Esophagus muscularis mucosa (tissue), 4 donors: ENCODE measurements around the gene CDC40.

Source experiments
- CTCF ChIP-seq, 3 experiments: fragments of 200-600 bp in 2 of 3; fragments of 450-650 bp in 1 of 3; sonication (generic) in 2 of 3; IDR thresholded peaks; one replicate each; pipeline ENCODE4 v1.5.1; 2017 to 2019; ENCODE audit warnings: antibody characterized with exemption in 3 of 3, mild to moderate bottlenecking in 2 of 3, moderate library complexity in 1 of 3
- EP300 ChIP-seq: sonication (generic); formaldehyde crosslinking; IDR thresholded peaks from one replicate; pipeline ENCODE4 v1.6.1; 2017; ENCODE audit warnings: antibody characterized with exemption
- POLR2A ChIP-seq: fragments of 450-650 bp; IDR thresholded peaks from one replicate; pipeline ENCODE4 v1.6.1; 2017; ENCODE audit warnings: antibody characterized with exemption, moderate library complexity, mild to moderate bottlenecking, low read depth
- POLR2AphosphoS5 ChIP-seq, 2 donors: sonication (generic); formaldehyde crosslinking; IDR thresholded peaks; one replicate each; pipeline ENCODE4 v1.6.1; 2017; ENCODE audit warnings: antibody characterized with exemption in 2 of 2

DNA sequence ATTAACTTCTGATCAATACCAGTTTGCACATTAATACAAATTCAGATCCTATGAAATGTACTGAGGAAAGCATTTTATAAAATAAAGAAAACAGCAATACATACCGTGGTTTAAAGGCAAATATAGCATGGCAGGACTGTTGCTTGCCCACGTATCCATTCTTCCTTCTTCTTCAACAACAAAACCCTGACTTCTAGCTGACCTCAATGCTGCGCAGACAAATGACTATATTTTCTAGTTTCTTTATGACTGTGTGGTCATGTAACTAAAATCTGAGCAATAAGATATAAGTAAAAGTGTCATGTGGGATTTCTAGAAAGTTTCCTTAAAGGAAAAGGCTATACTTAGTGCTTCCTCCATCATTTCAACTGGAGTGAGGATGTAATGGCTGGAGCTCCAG lies 85.0 kb downstream of the CDC40 start:
- no peak for TF ChIP-seq CTCF (IDR thresholded peaks at IDR 0.05)
- TF ChIP-seq POLR2A, result no peak
- no peak for TF ChIP-seq POLR2AphosphoS5 (IDR thresholded peaks at IDR 0.05)
- TF ChIP-seq EP300, result no peak
